NCI-H524 (cell line): ENCODE results near the gene PDSS2.
"Not testable (repeated sequence)": the region's sequence is repeated elsewhere in the genome, so short reads cannot be mapped to it uniquely, and the experiment has no call there.

Source experiments
- DNase-seq, 2 experiments: peaks; one replicate each; lab custom pipeline; 2025; lab: John Stamatoyannopoulos, UW

Gene PDSS2

GRCh38 chr6:107459283-107460082 lies at the start of gene PDSS2:
PDSS2 (minus strand) TSS chr6:107459564; CDS start chr6:107459285, 279 bp downstream.
- DNase-seq = peak; percentile 94 to 97

- no peak for DNase-seq
These were observed 46.8 kb upstream of the PDSS2 start for GRCh38 chr6:107506145-107506544.

GRCh38 chr6:107504270-107505026 lies 45.1 kb upstream of the PDSS2 start:
- no peak for DNase-seq

- no peak for DNase-seq
These were observed 37.7 kb upstream of the PDSS2 start for GRCh38 chr6:107496892-107497684.

- DNase-seq = no peak
These were observed 36.6 kb upstream of the PDSS2 start for GRCh38 chr6:107495971-107496370.

GRCh38 chr6:107495196-107495643 lies 35.9 kb upstream of the PDSS2 start:
- DNase-seq = no peak

- DNase-seq = peak; percentile 82 to 91
These were observed 34.0 kb upstream of the PDSS2 start for GRCh38 chr6:107493158-107494057.

GRCh38 chr6:107491760-107492660 lies 32.6 kb upstream of the PDSS2 start:
- DNase-seq = peak in 1 of 2 experiments; percentile 7

GRCh38 chr6:107491138-107491609 lies 31.8 kb upstream of the PDSS2 start:
- DNase-seq = peak in 1 of 2 experiments; percentile 43

- DNase-seq = peak in 1 of 2 experiments; percentile 41
These were observed 31.3 kb upstream of the PDSS2 start for GRCh38 chr6:107490566-107491137.

- DNase-seq = peak; percentile 49 to 82
These were observed 30.5 kb upstream of the PDSS2 start, which contains the start of gene SOBP for GRCh38 chr6:107489636-107490565. SOBP (plus strand) TSS chr6:107490117; CDS start chr6:107490617, 500 bp downstream.

- DNase-seq = peak in 1 of 2 experiments; percentile 65
These were observed 29.7 kb upstream of the PDSS2 start for GRCh38 chr6:107488875-107489635.

GRCh38 chr6:107488174-107488874 lies 29.0 kb upstream of the PDSS2 start:
- peak in 1 of 2 experiments; percentile 36 for DNase-seq

GRCh38 chr6:107485157-107485556 lies 25.8 kb upstream of the PDSS2 start:
- no peak for DNase-seq

GRCh38 chr6:107479089-107479690 lies 19.8 kb upstream of the PDSS2 start:
- DNase-seq = no peak

GRCh38 chr6:107475826-107476225 lies 16.5 kb upstream of the PDSS2 start:
- not testable (repeated sequence) for DNase-seq
